HUES6 (cell line): ENCODE measurements around the gene SUOX.
"Not testable (repeated sequence)": the region's sequence is repeated elsewhere in the genome, so short reads cannot be mapped to it uniquely, and the experiment has no call there.

Experiments used
- H3K27ac ChIP-seq: 2 replicates; pipeline ENCODE4 v1.7.0; 2013; ENCODE audit warnings: low read depth, mild to moderate bottlenecking, low read length, inconsistent platforms
- H3K27me3 ChIP-seq: 2 replicates; pipeline ENCODE4 v1.6.1; 2013; ENCODE audit warnings: low read length; ENCODE audit not compliant: control insufficient read depth, insufficient read depth
- H3K36me3 ChIP-seq: 2 replicates; pipeline ENCODE4 v1.6.1; 2013; ENCODE audit warnings: low read length; ENCODE audit not compliant: control insufficient read depth, insufficient read depth
- H3K4me1 ChIP-seq: 2 replicates; pipeline ENCODE4 v1.6.1; 2013; ENCODE audit warnings: low read length; ENCODE audit not compliant: control insufficient read depth, insufficient read depth
- H3K4me3 ChIP-seq: 2 replicates; pipeline ENCODE4 v1.5.1; 2013; ENCODE audit warnings: low read depth, low read length
- H3K9ac ChIP-seq: one replicate; pipeline ENCODE4 v1.6.1; 2013; ENCODE audit warnings: mild to moderate bottlenecking, low read length
- H3K9me3 ChIP-seq: 2 replicates; pipeline ENCODE4 v1.6.1; 2013; ENCODE audit warnings: low read depth, low read length; ENCODE audit not compliant: control insufficient read depth, insufficient read depth

SUOX gene

DNA sequence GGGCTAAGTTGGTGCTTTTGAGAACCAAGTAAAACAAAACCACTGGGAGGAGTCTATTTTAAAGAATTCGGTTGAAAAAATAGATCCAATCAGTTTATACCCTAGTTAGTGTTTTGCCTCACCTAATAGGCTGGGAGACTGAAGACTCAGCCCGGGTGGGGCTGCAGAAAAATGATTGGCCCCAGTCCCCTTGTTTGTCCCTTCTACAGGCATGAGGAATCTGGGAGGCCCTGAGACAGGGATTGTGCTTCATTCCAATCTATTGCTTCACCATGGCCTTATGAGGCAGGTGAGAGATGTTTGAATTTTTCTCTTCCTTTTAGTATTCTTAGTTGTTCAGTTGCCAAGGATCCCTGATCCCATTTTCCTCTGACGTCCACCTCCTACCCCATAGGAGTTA is 25.0 kb upstream of the SUOX start:
- no peak overlapping the region for H3K27ac ChIP-seq
- peaks cover 50% of the 10 kb centered on the region for H3K36me3 ChIP-seq
- peaks cover 18% of the 10 kb centered on the region for H3K4me1 ChIP-seq
- no peak overlapping the region for H3K9ac ChIP-seq
- no peaks in the 10 kb centered on the region for H3K9me3 ChIP-seq
- H3K4me3 ChIP-seq: no peak overlapping the region
- H3K27me3 ChIP-seq: no peaks in the 10 kb centered on the region

DNA sequence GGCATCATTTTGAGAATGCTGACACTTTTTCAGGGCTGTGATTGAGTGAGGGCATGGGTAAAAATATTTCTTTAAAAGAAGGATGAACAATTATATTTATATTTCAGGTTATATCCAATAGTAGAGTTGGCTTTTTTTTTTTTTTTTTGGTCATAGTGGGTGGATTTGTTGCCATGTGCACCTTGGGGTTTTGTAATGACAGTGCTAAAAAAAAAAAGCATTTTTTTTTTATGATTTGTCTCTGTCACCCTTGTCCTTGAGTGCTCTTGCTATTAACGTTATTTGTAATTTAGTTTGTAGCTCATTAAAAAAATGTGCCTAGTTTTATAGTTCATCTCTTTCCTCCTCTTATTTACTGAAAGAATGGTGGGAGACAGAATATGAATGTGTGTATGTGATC is 24.6 kb upstream of the SUOX start:
- Histone ChIP-seq H3K9me3 (no peaks in the 10 kb centered on the region), H3K9ac (no peak overlapping the region), H3K27ac (no peak overlapping the region), H3K4me3 (peak overlapping the region; percentile 57), H3K27me3 (no peaks in the 10 kb centered on the region), H3K36me3 (peaks cover 50% of the 10 kb centered on the region), H3K4me1 (peaks cover 18% of the 10 kb centered on the region)

DNA sequence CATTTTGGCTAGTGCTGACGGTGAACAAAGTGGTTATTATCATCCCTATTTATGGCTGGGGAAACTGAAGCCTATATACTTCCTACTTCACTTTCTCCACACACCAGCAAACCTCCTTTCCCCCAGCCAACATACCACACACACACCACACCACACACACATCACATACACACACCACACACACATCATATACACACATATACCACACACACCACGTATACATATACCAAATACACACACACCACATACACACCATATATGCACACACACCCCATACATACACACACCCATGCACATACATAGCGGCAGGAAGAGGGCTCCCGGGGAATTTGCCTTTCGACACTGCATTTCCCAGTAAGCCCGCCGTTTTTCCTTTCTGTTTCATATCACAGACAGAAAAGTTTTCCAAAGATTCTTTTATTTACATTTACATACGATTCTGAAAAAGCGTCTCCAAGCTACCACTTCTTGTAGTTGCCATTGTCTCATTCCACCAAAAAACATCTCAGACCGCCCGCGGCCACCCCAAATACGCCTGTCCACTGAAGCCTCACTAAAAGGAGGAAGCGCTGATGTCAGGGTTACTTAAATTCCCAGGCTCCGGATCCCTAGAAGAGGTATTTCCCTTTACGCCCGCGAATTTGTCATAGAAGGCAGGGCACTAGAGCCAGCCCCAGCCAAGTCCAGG is 24.0 kb upstream of the SUOX start:
- Histone ChIP-seq H3K27me3 (no peaks in the 10 kb centered on the region), H3K4me3 (peak overlapping the region; percentile 57), H3K9me3 (no peaks in the 10 kb centered on the region), H3K4me1 (peaks cover 14% of the 10 kb centered on the region), H3K27ac (no peak overlapping the region), H3K9ac (peak overlapping the region; percentile 41), H3K36me3 (peaks cover 48% of the 10 kb centered on the region)

DNA sequence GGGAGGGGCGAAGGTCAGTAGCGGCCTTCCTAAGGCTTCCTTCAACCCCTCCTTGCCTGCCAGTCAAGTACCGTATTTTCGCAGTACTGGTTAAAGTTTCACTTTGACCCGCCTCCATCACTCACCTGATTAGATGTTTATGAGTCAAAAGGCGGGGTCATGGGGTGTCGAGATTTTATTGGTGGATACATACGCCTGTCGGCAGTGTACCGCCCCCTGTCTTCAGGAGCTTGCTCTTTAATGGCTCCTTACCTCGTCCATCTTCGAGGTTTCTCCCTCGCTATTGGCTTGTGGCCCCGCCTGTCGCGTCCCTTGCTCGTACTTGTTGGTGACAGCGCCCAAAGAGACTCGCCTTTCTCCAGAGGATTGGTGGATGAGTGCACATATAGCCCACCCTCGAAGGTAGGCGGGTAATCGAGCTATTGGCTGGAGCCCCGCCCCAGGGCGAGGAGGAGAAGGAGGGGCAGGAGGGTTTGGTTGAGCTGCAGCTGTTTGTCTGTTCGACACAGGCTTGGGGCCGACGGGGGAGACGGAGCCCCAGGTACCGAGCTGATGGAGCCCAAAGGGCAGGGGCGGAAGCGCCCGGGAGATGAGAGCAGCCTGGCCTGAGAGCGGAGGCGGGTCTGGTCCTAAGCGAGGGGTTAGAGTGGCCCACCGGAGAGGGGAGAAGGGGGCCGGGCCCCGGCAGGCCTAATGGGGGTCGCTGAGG is 23.3 kb upstream of the SUOX start, which contains the start of gene RAB5B:
Gene RAB5B, plus strand, starts transcription at position 480 of the 709 bp plus-strand sequence. CDS start 12,883 bp downstream, outside the sequence.
- Histone ChIP-seq H3K4me1 (peaks cover 10% of the 10 kb centered on the region; the same call in 1 of the 2 replicates), H3K36me3 (peaks cover 41% of the 10 kb centered on the region), H3K27ac (peak within 1 kb of the TSS; percentile 50; the same call in 1 of the 2 replicates), H3K9ac (peak within 1 kb of the TSS; percentile 82), H3K4me3 (peak within 1 kb of the TSS; percentile 81), H3K9me3 (no peaks in the 10 kb centered on the region), H3K27me3 (no peaks in the 10 kb centered on the region)

DNA sequence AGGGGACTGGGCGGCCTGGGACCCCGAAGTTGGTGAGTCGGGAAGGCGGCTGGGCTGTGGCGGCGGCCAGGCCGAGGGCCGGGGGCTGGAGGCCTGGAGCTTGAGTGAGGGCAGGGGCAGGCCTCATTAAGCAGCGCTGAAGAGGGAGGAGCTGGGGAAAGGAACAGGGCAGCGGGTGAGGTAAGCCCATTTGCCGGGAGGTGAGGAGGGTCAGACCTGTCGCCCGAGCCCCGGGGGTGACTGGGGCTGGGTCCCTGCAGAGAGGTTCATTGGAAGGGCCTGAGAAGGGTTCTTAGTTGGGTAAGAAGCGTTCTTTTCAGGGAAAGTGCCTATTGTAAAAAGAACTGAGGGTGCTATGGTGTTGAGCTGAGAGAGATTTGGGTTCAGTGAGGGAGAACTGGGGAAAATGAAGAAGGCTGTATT is 22.8 kb upstream of the SUOX start:
- H3K27ac ChIP-seq: peak overlapping the region; percentile 50; the same call in 1 of the 2 replicates
- H3K4me1 ChIP-seq: peaks cover 10% of the 10 kb centered on the region; the same call in 1 of the 2 replicates
- no peaks in the 10 kb centered on the region for H3K27me3 ChIP-seq
- no peaks in the 10 kb centered on the region for H3K9me3 ChIP-seq
- H3K4me3 ChIP-seq: peak overlapping the region; percentile 81
- peak overlapping the region; percentile 82 for H3K9ac ChIP-seq
- peaks cover 40% of the 10 kb centered on the region for H3K36me3 ChIP-seq

DNA sequence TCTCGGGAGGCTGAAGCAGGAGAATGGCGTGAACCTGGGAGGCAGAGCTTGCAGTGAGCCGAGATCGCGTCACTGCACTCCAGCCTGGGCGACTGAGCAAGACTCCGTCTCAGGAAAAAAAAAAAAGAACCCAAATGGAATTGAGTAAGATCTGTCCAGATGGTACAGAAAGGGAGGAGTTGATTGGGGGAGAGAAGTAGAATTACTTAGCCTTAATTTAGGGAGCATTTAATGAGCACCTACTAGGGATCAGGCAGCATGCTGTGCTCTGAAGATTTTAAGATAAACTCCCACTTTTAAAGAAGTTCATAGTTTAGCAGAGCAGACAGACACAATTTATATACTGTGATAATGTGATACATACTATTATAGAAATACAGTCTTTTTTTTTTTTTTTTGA is 18.7 kb upstream of the SUOX start:
- peaks cover 4% of the 10 kb centered on the region for H3K4me1 ChIP-seq
- H3K9me3 ChIP-seq: no peaks in the 10 kb centered on the region
- H3K36me3 ChIP-seq: peaks cover 33% of the 10 kb centered on the region
- no peaks in the 10 kb centered on the region for H3K27me3 ChIP-seq
- H3K4me3 ChIP-seq: no peak overlapping the region
- no peak overlapping the region for H3K27ac ChIP-seq
- H3K9ac ChIP-seq: no peak overlapping the region

DNA sequence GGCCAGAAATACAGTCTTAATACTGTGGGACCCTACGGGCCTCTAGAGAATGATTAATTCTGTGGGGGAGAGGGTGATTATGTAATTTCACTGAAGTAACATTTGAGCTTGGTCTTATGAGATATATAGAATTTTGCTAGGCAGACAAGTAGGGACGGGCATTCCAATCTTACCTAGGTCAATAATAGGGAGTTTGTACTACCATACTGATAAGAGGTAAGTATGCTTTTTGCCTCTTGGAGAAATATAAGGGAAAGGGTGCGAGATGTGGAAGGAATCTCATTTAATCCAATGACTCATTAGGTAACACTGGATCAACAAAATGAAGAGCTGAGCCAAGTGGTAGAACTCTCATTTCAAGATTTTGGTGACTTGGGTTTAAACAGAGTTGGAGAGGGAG is 18.0 kb upstream of the SUOX start:
- Histone ChIP-seq H3K36me3 (peaks cover 37% of the 10 kb centered on the region), H3K4me3 (no peak overlapping the region), H3K27me3 (no peaks in the 10 kb centered on the region), H3K4me1 (peaks cover 4% of the 10 kb centered on the region), H3K9ac (no peak overlapping the region), H3K9me3 (no peaks in the 10 kb centered on the region), H3K27ac (no peak overlapping the region)

DNA sequence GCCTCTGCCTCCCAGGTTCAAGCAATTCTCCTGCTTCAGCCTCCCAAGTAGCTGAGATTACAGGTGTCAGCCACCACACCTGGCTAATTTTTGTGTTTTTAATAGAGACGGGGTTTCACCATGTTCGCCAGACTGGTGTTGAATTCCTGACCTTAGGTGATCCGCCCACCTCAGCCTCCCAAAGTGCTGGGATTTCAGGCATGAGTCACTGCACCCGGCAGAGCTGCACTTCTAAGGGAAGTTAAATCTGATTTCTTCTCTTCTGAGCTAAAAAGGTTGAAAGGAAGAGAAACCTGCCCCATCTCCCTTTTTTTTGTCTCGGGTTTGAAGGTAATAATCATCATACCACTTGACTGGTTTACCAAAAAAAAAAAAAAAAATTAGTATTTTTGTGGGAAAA is 15.2 kb upstream of the SUOX start:
- peaks cover 51% of the 10 kb centered on the region for H3K36me3 ChIP-seq

DNA sequence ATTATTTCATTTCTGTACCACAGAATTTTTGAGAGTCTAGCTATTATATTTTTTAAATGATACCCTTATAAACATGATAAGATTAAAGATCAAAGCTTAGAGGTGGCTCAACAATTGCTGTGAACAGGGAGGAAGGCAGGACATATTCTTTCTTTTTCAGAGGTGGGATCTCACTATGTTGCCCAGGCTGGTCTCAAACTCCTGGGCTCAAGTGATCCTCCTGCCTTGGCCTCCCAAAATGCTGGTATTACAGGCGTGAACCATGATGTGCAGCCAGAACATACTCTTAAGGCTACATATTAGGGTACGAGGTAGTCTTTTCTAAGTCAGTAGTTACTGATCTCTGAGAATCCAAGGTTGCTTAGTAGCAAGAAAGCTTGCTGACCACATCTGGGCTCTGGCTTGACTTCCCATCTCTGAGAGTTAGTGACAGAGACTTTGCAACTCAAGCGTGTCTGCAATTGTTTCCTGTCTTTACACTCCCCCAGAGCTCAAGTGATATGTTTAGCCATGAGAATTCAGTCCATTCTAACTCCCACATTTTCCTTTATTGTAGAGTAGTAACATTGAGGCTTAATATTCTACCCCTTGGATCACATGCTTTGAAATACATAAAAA is 14.6 kb upstream of the SUOX start:
- H3K9ac ChIP-seq: no peak overlapping the region
- H3K27me3 ChIP-seq: no peaks in the 10 kb centered on the region
- H3K9me3 ChIP-seq: no peaks in the 10 kb centered on the region
- peaks cover 56% of the 10 kb centered on the region for H3K36me3 ChIP-seq
- H3K4me1 ChIP-seq: no peaks in the 10 kb centered on the region; the same call in 1 of the 2 replicates
- H3K4me3 ChIP-seq: no peak overlapping the region
- no peak overlapping the region for H3K27ac ChIP-seq

More for the DNA sequence above, 15.2 kb upstream of the SUOX start:
- not testable (repeated sequence) for H3K4me3 ChIP-seq, H3K9me3 ChIP-seq, H3K27me3 ChIP-seq, H3K4me1 ChIP-seq, H3K27ac ChIP-seq, H3K9ac ChIP-seq

DNA sequence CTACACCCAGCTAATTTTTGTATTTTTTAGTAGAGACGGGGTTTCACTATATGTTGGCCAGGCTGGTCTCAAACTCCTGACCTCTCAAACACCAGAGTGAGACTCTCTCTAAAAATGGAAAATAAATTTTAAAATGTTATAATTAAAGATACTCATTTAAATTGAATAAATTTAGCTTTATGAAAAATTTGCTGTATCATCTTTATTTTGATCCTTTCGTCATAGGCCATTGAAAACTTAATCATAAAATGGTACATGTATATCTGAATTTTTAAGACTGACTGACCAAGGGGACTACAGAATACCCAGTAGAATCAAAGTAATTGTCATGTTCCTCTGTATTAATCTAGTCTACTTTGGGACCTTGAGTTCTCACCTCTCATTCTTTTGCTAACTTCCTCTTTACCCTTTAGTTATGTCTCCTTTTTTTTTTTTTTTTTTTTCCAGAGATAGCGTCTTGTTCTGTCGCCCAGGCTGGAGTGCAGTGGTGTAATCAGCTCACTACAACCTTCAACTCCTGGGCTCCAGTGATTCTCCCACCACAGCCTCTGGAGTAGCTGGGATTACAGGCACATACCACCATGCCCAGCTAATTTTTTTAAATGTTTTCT is 13.7 kb upstream of the SUOX start:
- no peak overlapping the region for H3K9ac ChIP-seq
- H3K27ac ChIP-seq: no peak overlapping the region
- H3K36me3 ChIP-seq: peaks cover 64% of the 10 kb centered on the region

More for the DNA sequence above, 13.7 kb upstream of the SUOX start:
- no peaks in the 10 kb centered on the region for H3K9me3 ChIP-seq
- no peak overlapping the region for H3K4me3 ChIP-seq
- H3K27me3 ChIP-seq: no peaks in the 10 kb centered on the region
- H3K4me1 ChIP-seq: no peaks in the 10 kb centered on the region; the same call in 1 of the 2 replicates
